ENCODE data around the gene RAB11FIP4. TPM values are rescaled to one million over a fixed set of nuclear protein-coding genes. Genes with fewer than 3 reads are reported as not detected.

Gene RAB11FIP4
- total RNA-seq, 1 donor from 2014 or later, result 13.2 TPM

GRCh38 chr17:31499771-31500554 lies 108.5 kb downstream of the RAB11FIP4 start:
- no peak for DNase-seq (ENCODE audit: low spot score)

GRCh38 chr17:31506517-31506916 lies 115.0 kb downstream of the RAB11FIP4 start:
- no peak for DNase-seq (ENCODE audit: low spot score)

GRCh38 chr17:31508288-31509094 lies 117.0 kb downstream of the RAB11FIP4 start:
- peak; percentile 41 for DNase-seq (ENCODE audit: low spot score)

GRCh38 chr17:31509095-31509804 lies 117.8 kb downstream of the RAB11FIP4 start:
- DNase-seq (ENCODE audit: low spot score), result peak; percentile 35

- no peak for DNase-seq (ENCODE audit: low spot score)
Observed at GRCh38 chr17:31509805-31510177, 118.3 kb downstream of the RAB11FIP4 start.

GRCh38 chr17:31510308-31511194 lies 119.1 kb downstream of the RAB11FIP4 start:
- no peak for DNase-seq (ENCODE audit: low spot score)

- DNase-seq (ENCODE audit: low spot score), result no peak
Observed at GRCh38 chr17:31511195-31511578, 119.7 kb downstream of the RAB11FIP4 start.

GRCh38 chr17:31511580-31511979 lies 120.1 kb downstream of the RAB11FIP4 start:
- DNase-seq (ENCODE audit: low spot score), result no peak

GRCh38 chr17:31512104-31512740 lies 120.7 kb downstream of the RAB11FIP4 start:
- no peak for DNase-seq (ENCODE audit: low spot score)

- DNase-seq (ENCODE audit: low spot score), result no peak
Observed at GRCh38 chr17:31512796-31513195, 121.3 kb downstream of the RAB11FIP4 start.

GRCh38 chr17:31513731-31514427 lies 122.4 kb downstream of the RAB11FIP4 start:
- peak; percentile 73 for DNase-seq (ENCODE audit: low spot score)

GRCh38 chr17:31515267-31515666 lies 123.8 kb downstream of the RAB11FIP4 start:
- peak; percentile 54 for DNase-seq (ENCODE audit: low spot score)

GRCh38 chr17:31517524-31517923 lies 126.0 kb downstream of the RAB11FIP4 start:
- DNase-seq (ENCODE audit: low spot score), result no peak

GRCh38 chr17:31518478-31518877 lies 127.0 kb downstream of the RAB11FIP4 start:
- DNase-seq (ENCODE audit: low spot score), result no peak

- no peak for DNase-seq (ENCODE audit: low spot score)
Observed at GRCh38 chr17:31521632-31522283, 130.3 kb downstream of the RAB11FIP4 start.

- no peak for DNase-seq (ENCODE audit: low spot score)
Observed at GRCh38 chr17:31522284-31522931, 130.9 kb downstream of the RAB11FIP4 start.

- DNase-seq (ENCODE audit: low spot score), result no peak
Observed at GRCh38 chr17:31522987-31523495, 131.6 kb downstream of the RAB11FIP4 start.

GRCh38 chr17:31523862-31524730 lies 132.6 kb downstream of the RAB11FIP4 start:
- DNase-seq (ENCODE audit: low spot score), result no peak

Data from umbilical cord (tissue), 2 donors.